Measurements from ENCODE around the gene LUC7L3.
"Not testable (repeated sequence)": the region's sequence is repeated elsewhere in the genome, so short reads cannot be mapped to it uniquely, and the experiment has no call there.

The LUC7L3 gene

GRCh38 chr17:50693036-50693682 is 26.2 kb upstream of the LUC7L3 start:
- Histone ChIP-seq H3K4me1 (ENCODE audit: control insufficient read depth, insufficient read depth, low read length) (peaks cover 40% of the 10 kb centered on the region), H3K27ac (ENCODE audit: insufficient read depth, low read depth, low read length, poor library complexity, severe bottlenecking) (no peak overlapping the region), H3K36me3 (ENCODE audit: control insufficient read depth, insufficient read depth, low read length) (peaks cover 28% of the 10 kb centered on the region), H3K27me3 (ENCODE audit: control insufficient read depth, insufficient read depth, low read length, poor library complexity, severe bottlenecking) (no peaks in the 10 kb centered on the region), H3K4me3 (ENCODE audit: insufficient read depth, low read depth, low read length) (no peak overlapping the region), H3K9me3 (ENCODE audit: control insufficient read depth, low read length) (no peaks in the 10 kb centered on the region)
- 94 to 98% methylated on average over 4 of the region's 5 CpGs for WGBS, 2 experiments

GRCh38 chr17:50696365-50696879 is 23.0 kb upstream of the LUC7L3 start:
- H3K9me3 ChIP-seq (ENCODE audit: control insufficient read depth, low read length) = no peaks in the 10 kb centered on the region
- H3K4me3 ChIP-seq (ENCODE audit: insufficient read depth, low read depth, low read length) = no peak overlapping the region
- WGBS, 2 experiments = 95% methylated on average over 3 of the region's 3 CpGs
- H3K36me3 ChIP-seq (ENCODE audit: control insufficient read depth, insufficient read depth, low read length) = peaks cover 40% of the 10 kb centered on the region
- H3K27ac ChIP-seq (ENCODE audit: insufficient read depth, low read depth, low read length, poor library complexity, severe bottlenecking) = no peak overlapping the region
- H3K27me3 ChIP-seq (ENCODE audit: control insufficient read depth, insufficient read depth, low read length, poor library complexity, severe bottlenecking) = no peaks in the 10 kb centered on the region
- peaks cover 10% of the 10 kb centered on the region for H3K4me1 ChIP-seq (ENCODE audit: control insufficient read depth, insufficient read depth, low read length)

GRCh38 chr17:50697062-50697461 is 22.3 kb upstream of the LUC7L3 start:
- peaks cover 4% of the 10 kb centered on the region for H3K4me1 ChIP-seq (ENCODE audit: control insufficient read depth, insufficient read depth, low read length)
- peaks cover 40% of the 10 kb centered on the region for H3K36me3 ChIP-seq (ENCODE audit: control insufficient read depth, insufficient read depth, low read length)
- H3K9me3 ChIP-seq (ENCODE audit: control insufficient read depth, low read length) = no peaks in the 10 kb centered on the region
- H3K4me3 ChIP-seq (ENCODE audit: insufficient read depth, low read depth, low read length) = no peak overlapping the region
- H3K27ac ChIP-seq (ENCODE audit: insufficient read depth, low read depth, low read length, poor library complexity, severe bottlenecking) = no peak overlapping the region
- WGBS, 2 experiments = 95 to 96% methylated on average over 3 of the region's 3 CpGs
- H3K27me3 ChIP-seq (ENCODE audit: control insufficient read depth, insufficient read depth, low read length, poor library complexity, severe bottlenecking) = no peaks in the 10 kb centered on the region

- 92 to 93% methylated on average over 3 of the region's 3 CpGs for WGBS, 2 experiments
- Histone ChIP-seq H3K4me1 (ENCODE audit: control insufficient read depth, insufficient read depth, low read length) (no peaks in the 10 kb centered on the region), H3K4me3 (ENCODE audit: insufficient read depth, low read depth, low read length) (no peak overlapping the region), H3K36me3 (ENCODE audit: control insufficient read depth, insufficient read depth, low read length) (peaks cover 39% of the 10 kb centered on the region), H3K27me3 (ENCODE audit: control insufficient read depth, insufficient read depth, low read length, poor library complexity, severe bottlenecking) (no peaks in the 10 kb centered on the region), H3K9me3 (ENCODE audit: control insufficient read depth, low read length) (no peaks in the 10 kb centered on the region), H3K27ac (ENCODE audit: insufficient read depth, low read depth, low read length, poor library complexity, severe bottlenecking) (no peak overlapping the region)
These were observed 21.6 kb upstream of the LUC7L3 start for GRCh38 chr17:50697663-50698272.

GRCh38 chr17:50699410-50699809 is 20.0 kb upstream of the LUC7L3 start:
- Histone ChIP-seq H3K36me3 (ENCODE audit: control insufficient read depth, insufficient read depth, low read length) (peaks cover 37% of the 10 kb centered on the region), H3K9me3 (ENCODE audit: control insufficient read depth, low read length) (no peaks in the 10 kb centered on the region), H3K27me3 (ENCODE audit: control insufficient read depth, insufficient read depth, low read length, poor library complexity, severe bottlenecking) (no peaks in the 10 kb centered on the region), H3K27ac (ENCODE audit: insufficient read depth, low read depth, low read length, poor library complexity, severe bottlenecking) (no peak overlapping the region), H3K4me3 (ENCODE audit: insufficient read depth, low read depth, low read length) (no peak overlapping the region), H3K4me1 (ENCODE audit: control insufficient read depth, insufficient read depth, low read length) (no peaks in the 10 kb centered on the region)
- 96% methylated on average over 7 of the region's 7 CpGs for WGBS, 2 experiments

GRCh38 chr17:50703162-50703561 is 16.2 kb upstream of the LUC7L3 start:
- H3K9me3 ChIP-seq (ENCODE audit: control insufficient read depth, low read length) = no peaks in the 10 kb centered on the region
- H3K4me3 ChIP-seq (ENCODE audit: insufficient read depth, low read depth, low read length) = no peak overlapping the region
- no peak overlapping the region for H3K27ac ChIP-seq (ENCODE audit: insufficient read depth, low read depth, low read length, poor library complexity, severe bottlenecking)
- no peaks in the 10 kb centered on the region for H3K27me3 ChIP-seq (ENCODE audit: control insufficient read depth, insufficient read depth, low read length, poor library complexity, severe bottlenecking)
- H3K36me3 ChIP-seq (ENCODE audit: control insufficient read depth, insufficient read depth, low read length) = peaks cover 17% of the 10 kb centered on the region
- WGBS, 2 experiments = 98 to 100% methylated on average over 2 to 3 of the region's 3 CpGs
- H3K4me1 ChIP-seq (ENCODE audit: control insufficient read depth, insufficient read depth, low read length) = peaks cover 4% of the 10 kb centered on the region

GRCh38 chr17:50707289-50708049 is 11.9 kb upstream of the LUC7L3 start, which contains the start of gene ANKRD40:
TSS of gene ANKRD40 (minus strand) at chr17:50707914. CDS start at chr17:50707654, 260 bp downstream.
- WGBS, 2 experiments = 0% methylated on average over 74 of the region's 74 CpGs
- Histone ChIP-seq H3K27me3 (ENCODE audit: control insufficient read depth, insufficient read depth, low read length, poor library complexity, severe bottlenecking) (no peaks in the 10 kb centered on the region), H3K9me3 (ENCODE audit: control insufficient read depth, low read length) (no peaks in the 10 kb centered on the region), H3K36me3 (ENCODE audit: control insufficient read depth, insufficient read depth, low read length) (peaks cover 6% of the 10 kb centered on the region), H3K4me1 (ENCODE audit: control insufficient read depth, insufficient read depth, low read length) (peaks cover 12% of the 10 kb centered on the region), H3K27ac (ENCODE audit: insufficient read depth, low read depth, low read length, poor library complexity, severe bottlenecking) (peak within 1 kb of the TSS; percentile 85), H3K4me3 (ENCODE audit: insufficient read depth, low read depth, low read length) (peak within 1 kb of the TSS; percentile 51)

- Histone ChIP-seq H3K4me3 (ENCODE audit: insufficient read depth, low read depth, low read length) (peak overlapping the region; percentile 51), H3K4me1 (ENCODE audit: control insufficient read depth, insufficient read depth, low read length) (peaks cover 15% of the 10 kb centered on the region), H3K27me3 (ENCODE audit: control insufficient read depth, insufficient read depth, low read length, poor library complexity, severe bottlenecking) (no peaks in the 10 kb centered on the region), H3K9me3 (ENCODE audit: control insufficient read depth, low read length) (no peaks in the 10 kb centered on the region), H3K27ac (ENCODE audit: insufficient read depth, low read depth, low read length, poor library complexity, severe bottlenecking) (peak overlapping the region; percentile 47), H3K36me3 (ENCODE audit: control insufficient read depth, insufficient read depth, low read length) (peaks cover 6% of the 10 kb centered on the region)
- 61 to 68% methylated on average over 4 to 6 of the region's 6 CpGs for WGBS, 2 experiments
These were observed 11.1 kb upstream of the LUC7L3 start for GRCh38 chr17:50708050-50709000.

- H3K27me3 ChIP-seq (ENCODE audit: control insufficient read depth, insufficient read depth, low read length, poor library complexity, severe bottlenecking); H3K27ac ChIP-seq (ENCODE audit: insufficient read depth, low read depth, low read length, poor library complexity, severe bottlenecking); H3K9me3 ChIP-seq (ENCODE audit: control insufficient read depth, low read length); H3K36me3 ChIP-seq (ENCODE audit: control insufficient read depth, insufficient read depth, low read length); H3K4me3 ChIP-seq (ENCODE audit: insufficient read depth, low read depth, low read length): not testable (repeated sequence)
- 95 to 98% methylated on average over 4 of the region's 4 CpGs for WGBS, 2 experiments
- H3K4me1 ChIP-seq (ENCODE audit: control insufficient read depth, insufficient read depth, low read length) = peaks cover 15% of the 10 kb centered on the region
These were observed 10.3 kb upstream of the LUC7L3 start for GRCh38 chr17:50709053-50709452.
